ENCODE data around the gene KCNIP4. TPM values are rescaled to one million over a fixed set of nuclear protein-coding genes. Genes with fewer than 3 reads are reported as not detected.

Gene KCNIP4
- total and polyA plus RNA-seq, 10 of the 15 experiments (the other 5 are each of a cell fraction or from before 2014, with no cell fraction given): 0.03 to 0.23 (median 0.13) TPM; not detected in 7

DNA sequence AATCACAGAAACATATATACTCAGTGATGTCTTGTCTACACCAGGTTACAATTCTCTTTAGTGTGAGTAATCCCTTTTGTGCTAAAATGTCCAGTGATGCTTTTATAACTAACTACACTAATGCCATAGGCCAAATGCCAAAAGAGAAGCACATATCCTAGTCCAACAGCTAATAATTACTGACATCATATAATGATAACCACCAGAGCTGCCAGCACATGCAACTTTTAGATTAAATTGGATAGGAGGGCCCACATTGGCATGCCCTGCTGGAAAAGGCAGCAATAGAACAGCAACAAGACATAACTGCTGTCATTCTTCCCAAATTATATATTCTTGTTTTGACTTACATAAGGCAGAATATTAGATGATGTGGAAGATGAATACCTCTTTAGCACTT lies 238.8 kb downstream of the KCNIP4 start:
- ATAC-seq (no peak), DNase-seq (ENCODE audit: low read depth, low spot score) (no peak), FAIRE-seq (no peak)
- BruUV-seq (replicated peaks): no TSS peak
- Histone ChIP-seq H3K79me2 (ENCODE audit: control insufficient read depth, insufficient read depth, low read length) (no peaks in the 10 kb centered on the region), H3K27me3 (replicated peaks in 1 of 2; ENCODE audit: control insufficient read depth in 2 of 2, insufficient read depth in 2 of 2, low read length in 1 of 2) (no peaks in the 10 kb centered on the region), H3K36me3 (ENCODE audit: control insufficient read depth in 2 of 2, insufficient read depth in 2 of 2, low read length in 1 of 2) (no peaks in the 10 kb centered on the region), H3K9me3 (replicated peaks; ENCODE audit: control insufficient read depth, insufficient read depth, low read length) (no peaks in the 10 kb centered on the region), H4K20me1 (ENCODE audit: control insufficient read depth, insufficient read depth) (no peaks in the 10 kb centered on the region), H3K4me1 (ENCODE audit: control insufficient read depth, insufficient read depth, low read length) (no peaks in the 10 kb centered on the region), H3K9ac (ENCODE audit: control insufficient read depth, insufficient read depth, low read length) (no peak overlapping the region), H3K27ac (ENCODE audit: control insufficient read depth, insufficient read depth) (no peak overlapping the region), H2AFZ (ENCODE audit: control insufficient read depth, low read depth, low read length) (no peak overlapping the region), H3K4me2 (ENCODE audit: control insufficient read depth, insufficient read depth) (no peak overlapping the region), H3K4me3 (no peak overlapping the region)
- ChIA-PET POLR2A (no interaction called here), RAD21 (ENCODE audit: unreplicated experiment) (no interaction called here), SMC1A (ENCODE audit: uncharacterized antibody, unreplicated experiment) (no interaction called here), CTCF (no interaction called here)
- intact Hi-C loops (cut with micrococcal nuclease; ENCODE audit: unreplicated experiment): no loop called here
- TF ChIP-seq, protein P1, sequence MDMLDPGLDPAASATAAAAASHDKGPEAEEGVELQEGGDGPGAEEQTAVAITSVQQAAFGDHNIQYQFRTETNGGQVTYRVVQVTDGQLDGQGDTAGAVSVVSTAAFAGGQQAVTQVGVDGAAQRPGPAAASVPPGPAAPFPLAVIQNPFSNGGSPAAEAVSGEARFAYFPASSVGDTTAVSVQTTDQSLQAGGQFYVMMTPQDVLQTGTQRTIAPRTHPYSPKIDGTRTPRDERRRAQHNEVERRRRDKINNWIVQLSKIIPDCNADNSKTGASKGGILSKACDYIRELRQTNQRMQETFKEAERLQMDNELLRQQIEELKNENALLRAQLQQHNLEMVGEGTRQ (IDR thresholded peaks at IDR 0.05; ENCODE audit: borderline replicate concordance, low read depth, low read length): no peak
- no peak for TF ChIP-seq WRNIP1 (IDR thresholded peaks at IDR 0.05; ENCODE audit: borderline replicate concordance, low read depth, low read length)
- TF ChIP-seq TCF12 (IDR thresholded peaks at IDR 0.05; ENCODE audit: low read depth, low read length): no peak
- TF ChIP-seq RAD21 (IDR thresholded peaks at IDR 0.05; ENCODE audit: insufficient read depth, low read depth, low read length): no peak
- TF ChIP-seq LARP7 (IDR thresholded peaks at IDR 0.05): no peak
- no peak for TF ChIP-seq IRF5 (IDR thresholded peaks at IDR 0.05; ENCODE audit: borderline replicate concordance)
- TF ChIP-seq ZBED1 (IDR thresholded peaks at IDR 0.05; ENCODE audit: borderline replicate concordance): no peak
- in situ Hi-C loops (cut with MboI): no loop called here

All from GM12878 (cell line).